Adrenal gland (tissue), 12 donors: ENCODE data around the gene NAA10. TPM values are rescaled to one million over a fixed set of nuclear protein-coding genes. Genes with fewer than 3 reads are reported as not detected.

Experiments
- DNase-seq, 7 donors: peaks; one replicate each; pipeline ENCODE4 v3.0.0-alpha.2; 2019 to 2020
- H3K27ac ChIP-seq, 5 donors: fragments of 200-600 bp; sonication (generic) in 4 of 5; 1 replicate in 3 of 5; 2 replicates in 2 of 5; pipeline versions ENCODE4 v1.5.1 to v1.8.0; 2016 to 2020; ENCODE audit warnings: mild to moderate bottlenecking in 1 of 5
- H3K27me3 ChIP-seq: fragments of 200-600 bp; 2 replicates; pipeline ENCODE4 v1.8.0; 2021
- H3K36me3 ChIP-seq, 2 donors: fragments of 200-600 bp; replicated peaks in 1 of 2; 1 replicate in 1 of 2; 2 replicates in 1 of 2; pipeline versions ENCODE4 v1.5.1 to v1.8.0; 2018 to 2022
- H3K4me1 ChIP-seq, 2 donors: fragments of 200-600 bp; replicated peaks in 1 of 2; 1 replicate in 1 of 2; 2 replicates in 1 of 2; pipeline versions ENCODE4 v1.5.1 to v1.8.0; 2018 to 2021
- H3K4me3 ChIP-seq, 4 donors: fragments of 200-600 bp; sonication (generic) in 3 of 4; one replicate each; pipeline ENCODE4 v1.5.1; 2016 to 2018
- H3K9me3 ChIP-seq, 3 donors: fragments of 200-600 bp; sonication (generic) in 1 of 3; replicated peaks in 1 of 3; 1 replicate in 2 of 3; 2 replicates in 1 of 3; pipeline versions ENCODE4 v1.5.1 to v1.8.0; 2016 to 2021
- POLR2A ChIP-seq, 2 donors: fragments of 450-650 bp; IDR thresholded peaks; one replicate each; pipeline ENCODE4 v1.6.1; 2017; ENCODE audit warnings: antibody characterized with exemption in 2 of 2, mild to moderate bottlenecking in 2 of 2, moderate library complexity in 1 of 2
- WGBS, 4 donors: extraction: QIAGEN DNeasy Blood & Tissue Kit in 2 of 4; methylation state at CpG; one replicate each; pipeline versions ENCODE4 v1.1.5 to v1.1.7; 2013 to 2017; 5-methylcytosine and 5-hydroxymethylcytosine counted together
- intact Hi-C, 2 donors: fragments of 100-400 bp; cut with DNase I; formaldehyde crosslinking; loops; one replicate each; pipeline versions ENCODE4 v1.14.1 to v1.15.0; 2022 to 2023
- polyA plus RNA-seq, 3 donors: library from polyadenylated mRNA; stranded (reverse); fragments of 200-250 nt in 2 of 3; fragments of 350-450 nt in 1 of 3; fragmentation: Illumina TruSeq in 1 of 3; extraction: RNeasy Lipid Tissue Mini Kit (QIAGEN cat#74804) in 1 of 3; gene quantifications; one replicate each; pipeline ENCODE4 v1.2.3, GENCODE V29; 2013 to 2014
- total RNA-seq, 9 donors: library from RNA; depleted of rRNA in 4 of 9; stranded (reverse); fragments of >200 nt in 4 of 9; fragments of 120-200 nt in 1 of 9; fragmentation: NEBNext Ultra II Directional in 1 of 9; extraction: Animal tissue kit (Norgen Biotek cat#: 25700) in 1 of 9; gene quantifications; one replicate each; pipeline versions ENCODE4 v1.1.0 to v1.2.4, GENCODE V29; 2013 to 2023
- TF ChIP-seq, protein P1 (sequence below), 6 experiments: fragments of 450-650 bp in 4 of 6; fragments of 200-600 bp in 2 of 6; sonication (generic) in 1 of 6; IDR thresholded peaks; 1 replicate in 5 of 6; 2 replicates in 1 of 6; pipeline versions ENCODE4 v1.5.1 to v1.8.0; 2016 to 2021; ENCODE audit warnings: antibody characterized with exemption in 6 of 6, mild to moderate bottlenecking in 2 of 6, moderate library complexity in 1 of 6
- donor health status: healthy with polysubstance abuse.
- donor health status: Bipolar disorder and iron deficiency.
- donor health status: DM: yes; HTN: yes; CAD: no.
- donor health status: DM: no; HTN: no; CAD: no.
- donor health status: DM: no; HTN: no; CAD: no.
- donor health status: DM: yes; HTN: yes; CAD: no.

Gene NAA10
- total and polyA plus RNA-seq, 12 donors = 60.0 to 287 (median 97.8) TPM

DNA sequence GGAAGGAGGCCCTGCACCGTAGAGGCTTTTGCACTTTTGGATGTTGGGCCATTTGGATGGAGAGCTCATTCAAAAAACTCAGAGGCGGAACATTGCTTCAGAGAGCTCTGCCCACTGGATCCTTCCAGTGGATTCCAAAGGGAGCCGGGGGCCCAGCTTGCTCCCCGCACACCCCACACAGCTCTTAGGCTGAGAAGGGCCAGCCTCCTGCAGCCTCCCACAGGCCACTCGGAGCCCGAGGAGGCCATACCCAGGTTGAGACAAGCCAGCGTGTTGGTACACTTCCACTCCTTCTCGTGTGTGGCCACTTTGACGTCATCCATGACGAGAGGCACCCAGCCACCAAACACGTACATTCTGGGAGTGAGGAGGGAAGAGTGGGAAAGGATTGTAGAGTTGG, 26.5 kb upstream of the NAA10 start:
- TF ChIP-seq POLR2A (IDR thresholded peaks at IDR 0.05) = no peak
- TF ChIP-seq, protein P1, sequence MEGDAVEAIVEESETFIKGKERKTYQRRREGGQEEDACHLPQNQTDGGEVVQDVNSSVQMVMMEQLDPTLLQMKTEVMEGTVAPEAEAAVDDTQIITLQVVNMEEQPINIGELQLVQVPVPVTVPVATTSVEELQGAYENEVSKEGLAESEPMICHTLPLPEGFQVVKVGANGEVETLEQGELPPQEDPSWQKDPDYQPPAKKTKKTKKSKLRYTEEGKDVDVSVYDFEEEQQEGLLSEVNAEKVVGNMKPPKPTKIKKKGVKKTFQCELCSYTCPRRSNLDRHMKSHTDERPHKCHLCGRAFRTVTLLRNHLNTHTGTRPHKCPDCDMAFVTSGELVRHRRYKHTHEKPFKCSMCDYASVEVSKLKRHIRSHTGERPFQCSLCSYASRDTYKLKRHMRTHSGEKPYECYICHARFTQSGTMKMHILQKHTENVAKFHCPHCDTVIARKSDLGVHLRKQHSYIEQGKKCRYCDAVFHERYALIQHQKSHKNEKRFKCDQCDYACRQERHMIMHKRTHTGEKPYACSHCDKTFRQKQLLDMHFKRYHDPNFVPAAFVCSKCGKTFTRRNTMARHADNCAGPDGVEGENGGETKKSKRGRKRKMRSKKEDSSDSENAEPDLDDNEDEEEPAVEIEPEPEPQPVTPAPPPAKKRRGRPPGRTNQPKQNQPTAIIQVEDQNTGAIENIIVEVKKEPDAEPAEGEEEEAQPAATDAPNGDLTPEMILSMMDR (IDR thresholded peaks at IDR 0.05) = no peak
- H3K27ac ChIP-seq = no peak overlapping the region
- intact Hi-C loops = no loop called here

DNA sequence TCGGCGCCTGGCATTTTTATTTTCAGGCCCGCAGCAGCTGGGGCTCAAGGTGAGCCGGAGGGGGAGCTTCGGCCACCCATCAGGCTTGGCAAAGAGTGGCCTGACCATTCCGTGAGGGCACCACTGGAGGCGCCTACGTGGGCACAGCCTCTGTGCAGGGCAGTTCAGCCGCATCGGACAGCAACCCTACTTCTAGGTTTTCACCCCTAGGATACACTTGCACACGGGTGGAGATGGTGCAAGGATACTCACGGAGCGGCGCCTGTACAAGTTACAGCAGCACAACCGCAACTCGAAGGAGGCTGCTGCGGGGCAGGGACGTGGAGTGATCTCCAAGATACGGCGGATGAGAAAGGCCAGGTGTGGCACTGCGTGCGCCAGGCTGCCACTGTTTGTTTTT, 25.9 kb upstream of the NAA10 start:
- TF ChIP-seq, protein P1 (IDR thresholded peaks at IDR 0.05) = no peak
- no peak for TF ChIP-seq POLR2A (IDR thresholded peaks at IDR 0.05)
- H3K27ac ChIP-seq = no peak overlapping the region
- intact Hi-C loops = no loop called here
- no peak overlapping the region for H3K4me3 ChIP-seq
- H3K27me3 ChIP-seq = no peaks in the 10 kb centered on the region
- no peaks in the 10 kb centered on the region for H3K9me3 ChIP-seq
- H3K36me3 ChIP-seq = peaks cover 0 to 78% of the 10 kb centered on the region in 2 donors
- no peak for DNase-seq
- 89 to 95% (median 93%) methylated on average over 12 to 22 of the region's 22 CpGs for WGBS, 4 donors
- peaks cover 0 to 2% of the 10 kb centered on the region in 2 donors for H3K4me1 ChIP-seq

More for the DNA sequence above, 26.5 kb upstream of the NAA10 start:
- Histone ChIP-seq H3K9me3 (no peaks in the 10 kb centered on the region), H3K36me3 (peaks cover 0 to 73% of the 10 kb centered on the region in 2 donors), H3K4me1 (peaks cover 2 to 8% of the 10 kb centered on the region in 2 donors), H3K4me3 (no peak overlapping the region), H3K27me3 (no peaks in the 10 kb centered on the region)
- no peak for DNase-seq
- WGBS, 4 donors = 87 to 97% (median 93%) methylated on average over 6 to 11 of the region's 11 CpGs

DNA sequence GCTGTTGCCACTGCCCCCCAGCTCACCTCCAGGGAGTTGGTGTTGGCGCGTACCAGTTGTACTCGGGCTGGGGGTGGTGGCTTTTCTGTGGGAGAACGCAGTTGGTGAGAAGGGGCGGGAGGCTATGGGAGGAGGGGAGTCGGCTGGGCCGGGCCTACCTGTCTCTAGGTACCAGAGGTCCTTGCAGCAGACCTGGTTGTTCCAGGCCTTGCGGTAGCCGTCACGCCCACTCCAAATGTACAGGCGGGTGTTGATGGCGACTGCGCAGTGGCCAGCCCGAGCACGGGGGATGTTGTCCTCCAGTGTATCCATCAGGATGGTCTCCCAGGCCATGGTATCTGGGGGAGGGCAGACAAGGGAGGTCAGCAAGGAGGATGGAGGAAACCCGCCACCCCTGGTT, 25.2 kb upstream of the NAA10 start:
- H3K36me3 ChIP-seq = peaks cover 0 to 85% of the 10 kb centered on the region in 2 donors
- H3K9me3 ChIP-seq = no peaks in the 10 kb centered on the region
- H3K27ac ChIP-seq = no peak overlapping the region
- no peak for DNase-seq
- WGBS, 4 donors = 92 to 94% (median 93%) methylated on average over 7 to 16 of the region's 16 CpGs
- no peaks in the 10 kb centered on the region for H3K4me1 ChIP-seq
- TF ChIP-seq, protein P1 (IDR thresholded peaks at IDR 0.05) = no peak
- TF ChIP-seq POLR2A (IDR thresholded peaks at IDR 0.05) = no peak
- no peak overlapping the region for H3K4me3 ChIP-seq
- intact Hi-C loops = no loop called here
- no peaks in the 10 kb centered on the region for H3K27me3 ChIP-seq

DNA sequence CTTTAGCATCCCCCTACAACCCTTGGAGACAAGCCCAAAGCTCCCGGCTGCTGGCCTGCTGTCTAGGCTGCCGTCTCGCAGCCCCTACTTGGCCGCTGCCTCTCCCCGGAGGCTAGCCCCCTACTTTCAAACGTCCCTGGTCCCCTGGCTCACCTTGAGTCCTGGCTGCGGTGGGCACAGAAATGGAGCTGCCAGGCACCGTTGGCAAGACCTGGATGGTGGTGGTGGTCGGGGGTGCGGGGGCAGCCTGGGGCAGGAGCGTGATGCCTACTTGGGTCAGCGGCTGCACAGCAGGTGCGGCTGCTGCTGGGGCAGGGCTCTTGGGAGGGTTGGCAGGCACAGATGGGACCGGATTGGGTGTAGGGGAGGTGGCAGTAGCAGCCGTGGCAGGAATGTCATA, 24.8 kb upstream of the NAA10 start:
- Histone ChIP-seq H3K4me1 (no peaks in the 10 kb centered on the region), H3K27me3 (no peaks in the 10 kb centered on the region), H3K9me3 (no peaks in the 10 kb centered on the region), H3K36me3 (peaks cover 0 to 89% of the 10 kb centered on the region in 2 donors), H3K27ac (no peak overlapping the region), H3K4me3 (no peak overlapping the region)
- no peak for DNase-seq
- TF ChIP-seq, protein P1 (IDR thresholded peaks at IDR 0.05) = no peak
- no peak for TF ChIP-seq POLR2A (IDR thresholded peaks at IDR 0.05)
- intact Hi-C loops = loop anchor here (5.0 kb wide), 2 partner anchors 192 to 197 kb away; partner anchors contain the start of gene PLXNB3 (in 1 of the 2)
- 89 to 96% (median 91%) methylated on average over 2 to 15 of the region's 15 CpGs for WGBS, 4 donors
